Measurements from ENCODE around the gene PARN. TPM values are rescaled to one million over a fixed set of nuclear protein-coding genes. Genes with fewer than 3 reads are reported as not detected.
"Not testable (repeated sequence)": the region's sequence is repeated elsewhere in the genome, so short reads cannot be mapped to it uniquely, and the experiment has no call there.

PARN gene
- total RNA-seq, 5 donors from 2014 or later (not counting 1 experiment from before 2014, with no cell fraction given) = 34.4 to 42.7 (median 38.4) TPM

DNA sequence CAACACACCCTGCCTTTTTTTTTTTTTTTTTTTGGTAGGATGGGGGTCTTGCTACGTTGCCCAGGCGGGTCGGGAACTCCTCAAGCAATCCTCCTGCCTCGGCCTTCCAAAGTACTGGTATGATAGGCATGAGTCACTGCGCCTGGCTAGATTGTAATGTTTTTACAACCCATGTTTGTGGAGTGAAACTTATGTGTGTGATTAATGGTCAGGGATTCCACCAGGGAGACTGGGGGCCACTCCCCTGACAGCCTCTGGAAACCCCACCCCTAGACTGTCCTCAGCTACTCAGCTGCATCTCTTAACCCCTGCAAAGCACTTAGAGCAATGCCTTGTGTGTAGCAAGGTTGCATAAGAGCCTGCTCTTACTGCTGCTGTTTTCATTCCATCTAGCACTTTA is 220.5 kb downstream of the PARN start:
- Histone ChIP-seq H3K9me3 (no peaks in the 10 kb centered on the region), H3K36me3 (ENCODE audit: control insufficient read depth in 2 of 2, extremely low read depth in 1 of 2, insufficient read depth in 1 of 2, low read length in 1 of 2) (no peaks in the 10 kb centered on the region), H3K4me1 (ENCODE audit: control insufficient read depth in 1 of 2, extremely low read depth in 1 of 2, insufficient read depth in 2 of 2, low read length in 2 of 2) (no peaks in the 10 kb centered on the region), H3K27ac (ENCODE audit: low read length) (no peak overlapping the region), H3K27me3 (replicated peaks in 1 of 2; ENCODE audit: control insufficient read depth in 2 of 2, extremely low read depth in 1 of 2, insufficient read depth in 2 of 2, low read length in 1 of 2) (no peaks in the 10 kb centered on the region), H3K4me3 (ENCODE audit: control insufficient read depth in 1 of 2, extremely low read depth in 1 of 2, low read length in 1 of 2) (no peak overlapping the region)
- H3K27me3 Mint-ChIP-seq = no peaks in the 10 kb centered on the region
- H3K4me1 Mint-ChIP-seq = peaks cover 0 to 7% (median 4%) of the 10 kb centered on the region in 3 donors
- H3K4me3 Mint-ChIP-seq = no peak overlapping the region
- no peak overlapping the region for H3K27ac Mint-ChIP-seq
- H3K36me3 Mint-ChIP-seq = no peaks in the 10 kb centered on the region
- WGBS (ENCODE audit: insufficient coverage) = no CpG with 5 or more reads among the region's 5 CpGs
- POLR2A ChIA-PET = no interaction called here
- ATAC-seq (replicated peaks in 1 of 4) = no peak
- DNase-seq = no peak
- CTCF ChIA-PET = no interaction called here
- no peaks in the 10 kb centered on the region for H3K9me3 Mint-ChIP-seq

DNA sequence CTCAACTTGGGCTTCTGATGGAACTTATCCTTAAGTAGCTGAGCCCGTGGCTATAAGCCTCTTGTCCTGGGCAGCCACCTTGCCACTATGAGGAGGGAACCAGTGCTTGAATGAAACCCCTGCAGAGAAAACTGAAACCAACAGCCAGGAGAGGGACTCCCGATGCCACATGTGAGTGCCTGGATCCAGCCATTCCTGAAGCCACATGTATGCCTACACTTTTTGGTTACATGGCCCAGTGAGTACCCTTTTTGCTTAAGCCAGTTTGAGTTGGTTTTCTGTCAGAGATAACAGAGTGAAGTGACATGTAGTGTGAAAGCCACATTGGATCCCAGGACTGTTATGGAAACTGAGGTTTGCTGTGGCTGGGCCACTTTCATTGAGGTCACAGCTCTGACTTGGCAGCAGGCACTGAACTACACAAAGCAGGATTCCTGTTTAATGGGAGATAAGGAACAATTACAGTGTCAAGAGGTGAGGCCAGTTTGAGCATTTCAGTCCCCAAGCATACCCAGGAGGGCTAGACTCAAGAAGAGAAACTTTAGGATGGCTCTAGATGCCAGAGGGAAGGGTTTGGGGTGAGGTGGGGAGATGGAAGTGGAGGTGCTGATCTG is 222.2 kb downstream of the PARN start:
- Histone ChIP-seq H3K4me3 (ENCODE audit: control insufficient read depth in 1 of 2, extremely low read depth in 1 of 2, low read length in 1 of 2) (no peak overlapping the region), H3K27ac (ENCODE audit: low read length) (no peak overlapping the region), H3K9me3 (no peaks in the 10 kb centered on the region), H3K36me3 (ENCODE audit: control insufficient read depth in 2 of 2, extremely low read depth in 1 of 2, insufficient read depth in 1 of 2, low read length in 1 of 2) (no peaks in the 10 kb centered on the region), H3K27me3 (replicated peaks in 1 of 2; ENCODE audit: control insufficient read depth in 2 of 2, extremely low read depth in 1 of 2, insufficient read depth in 2 of 2, low read length in 1 of 2) (no peaks in the 10 kb centered on the region), H3K4me1 (ENCODE audit: control insufficient read depth in 1 of 2, extremely low read depth in 1 of 2, insufficient read depth in 2 of 2, low read length in 2 of 2) (no peaks in the 10 kb centered on the region)
- H3K27me3 Mint-ChIP-seq = no peaks in the 10 kb centered on the region
- ChIA-PET POLR2A (no interaction called here), CTCF (no interaction called here)
- no peaks in the 10 kb centered on the region for H3K36me3 Mint-ChIP-seq
- 94% methylated on average over 2 of the region's 2 CpGs for WGBS (ENCODE audit: insufficient coverage)
- DNase-seq (no peak), ATAC-seq (replicated peaks in 1 of 4) (no peak)
- peaks cover 0 to 7% (median 4%) of the 10 kb centered on the region in 3 donors for H3K4me1 Mint-ChIP-seq
- no peaks in the 10 kb centered on the region for H3K9me3 Mint-ChIP-seq
- no peak overlapping the region for H3K27ac Mint-ChIP-seq
- no peak overlapping the region for H3K4me3 Mint-ChIP-seq

DNA sequence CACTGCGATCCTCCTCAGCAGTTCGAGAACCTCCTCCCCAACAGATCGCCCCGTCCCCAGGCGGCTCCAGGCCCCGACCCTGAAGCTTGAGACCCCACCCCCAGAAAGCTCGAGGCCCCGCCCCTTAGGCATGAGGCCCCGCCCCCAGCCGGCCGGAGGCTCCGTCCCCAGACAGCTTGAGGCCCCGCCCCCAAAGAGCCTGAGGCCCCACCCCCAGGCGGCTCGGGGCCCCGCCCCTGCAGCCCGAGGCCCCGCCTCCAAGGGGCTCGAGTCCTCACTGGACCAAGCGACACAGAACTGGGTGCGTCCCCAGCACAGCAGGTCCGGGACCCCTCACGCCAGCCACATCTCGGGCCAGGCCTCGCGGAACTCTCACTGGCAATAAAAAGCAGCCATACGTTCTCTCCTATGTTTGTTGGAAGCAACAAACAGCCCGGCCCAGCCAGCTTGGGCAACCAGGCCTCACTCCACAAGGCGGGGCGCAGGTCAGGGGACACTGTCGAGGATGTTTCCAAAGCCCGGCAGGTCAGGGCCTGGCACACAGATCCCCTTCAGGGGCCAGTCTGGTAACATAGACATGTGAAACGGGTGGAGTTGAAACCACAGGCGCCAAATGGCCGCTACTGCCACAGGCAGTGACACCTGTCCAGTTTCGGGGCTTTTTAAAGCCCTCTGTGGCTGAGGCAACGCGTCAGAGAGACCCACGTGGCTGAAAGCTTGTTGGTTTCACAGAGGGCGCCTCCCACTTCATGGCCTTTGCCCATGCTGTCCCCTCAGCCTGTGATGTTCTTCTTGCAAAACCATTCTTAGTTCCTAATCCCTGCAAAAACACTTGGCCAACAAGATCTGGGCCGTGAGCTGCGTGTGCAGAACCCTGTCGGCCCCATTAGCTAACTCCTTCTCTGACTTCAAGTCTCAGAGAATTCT is 224.2 kb downstream of the PARN start:
- no peaks in the 10 kb centered on the region for H3K9me3 ChIP-seq
- WGBS (ENCODE audit: insufficient coverage) = 74% methylated on average over 19 of the region's 43 CpGs
- H3K4me3 Mint-ChIP-seq = no peak overlapping the region
- no peaks in the 10 kb centered on the region for H3K4me1 ChIP-seq (ENCODE audit: control insufficient read depth in 1 of 2, extremely low read depth in 1 of 2, insufficient read depth in 2 of 2, low read length in 2 of 2)
- no peaks in the 10 kb centered on the region for H3K36me3 Mint-ChIP-seq
- H3K4me1 Mint-ChIP-seq = peaks cover 0 to 7% (median 4%) of the 10 kb centered on the region in 3 donors
- no peak overlapping the region for H3K27ac ChIP-seq (ENCODE audit: low read length)
- DNase-seq (peak in 10 of 35 experiments; percentile 0 to 22 (median 6)), ATAC-seq (replicated peaks in 1 of 4) (peak in 1 of 4 experiments; percentile 31)
- H3K27ac Mint-ChIP-seq = no peak overlapping the region
- POLR2A ChIA-PET = no interaction called here
- peaks cover 0 to 2% of the 10 kb centered on the region in 2 donors for H3K27me3 Mint-ChIP-seq
- CTCF ChIA-PET = no interaction called here
- H3K27me3 ChIP-seq (replicated peaks in 1 of 2; ENCODE audit: control insufficient read depth in 2 of 2, extremely low read depth in 1 of 2, insufficient read depth in 2 of 2, low read length in 1 of 2) = no peaks in the 10 kb centered on the region
- H3K4me3 ChIP-seq (ENCODE audit: control insufficient read depth in 1 of 2, extremely low read depth in 1 of 2, low read length in 1 of 2) = no peak overlapping the region
- no peaks in the 10 kb centered on the region for H3K36me3 ChIP-seq (ENCODE audit: control insufficient read depth in 2 of 2, extremely low read depth in 1 of 2, insufficient read depth in 1 of 2, low read length in 1 of 2)
- H3K9me3 Mint-ChIP-seq = no peaks in the 10 kb centered on the region

DNA sequence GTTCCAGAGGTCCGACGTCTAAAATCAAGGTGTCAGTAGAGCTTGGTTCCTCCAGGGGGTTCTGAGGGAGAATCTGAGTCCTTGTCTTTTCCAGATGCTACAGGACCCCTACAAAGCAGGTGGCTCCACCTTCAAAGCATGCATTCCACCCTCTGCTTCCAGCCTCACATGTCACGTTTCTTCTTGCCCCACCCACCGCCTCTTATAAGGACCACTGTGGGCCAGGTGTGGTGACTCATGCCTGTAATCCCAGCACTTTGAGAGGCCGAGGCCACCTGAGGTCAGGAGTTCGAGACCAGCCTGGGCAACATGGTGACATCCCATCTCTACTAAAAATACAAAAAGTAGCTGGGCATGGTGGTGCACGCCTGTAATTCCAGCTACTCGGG is 227.1 kb downstream of the PARN start:
- H3K27ac ChIP-seq (ENCODE audit: low read length); POLR2A ChIA-PET; H3K4me1 ChIP-seq (ENCODE audit: control insufficient read depth in 1 of 2, extremely low read depth in 1 of 2, insufficient read depth in 2 of 2, low read length in 2 of 2); H3K36me3 Mint-ChIP-seq; CTCF ChIA-PET; H3K36me3 ChIP-seq (ENCODE audit: control insufficient read depth in 2 of 2, extremely low read depth in 1 of 2, insufficient read depth in 1 of 2, low read length in 1 of 2); H3K9me3 Mint-ChIP-seq; H3K27ac Mint-ChIP-seq; H3K9me3 ChIP-seq; H3K4me1 Mint-ChIP-seq; H3K4me3 ChIP-seq (ENCODE audit: control insufficient read depth in 1 of 2, extremely low read depth in 1 of 2, low read length in 1 of 2); H3K4me3 Mint-ChIP-seq; H3K27me3 ChIP-seq (replicated peaks in 1 of 2; ENCODE audit: control insufficient read depth in 2 of 2, extremely low read depth in 1 of 2, insufficient read depth in 2 of 2, low read length in 1 of 2); DNase-seq; ATAC-seq (replicated peaks in 1 of 4): not testable (repeated sequence)
- H3K27me3 Mint-ChIP-seq = peaks cover 0 to 11% of the 10 kb centered on the region in 2 donors
- 66% methylated on average over 3 of the region's 8 CpGs for WGBS (ENCODE audit: insufficient coverage)

DNA sequence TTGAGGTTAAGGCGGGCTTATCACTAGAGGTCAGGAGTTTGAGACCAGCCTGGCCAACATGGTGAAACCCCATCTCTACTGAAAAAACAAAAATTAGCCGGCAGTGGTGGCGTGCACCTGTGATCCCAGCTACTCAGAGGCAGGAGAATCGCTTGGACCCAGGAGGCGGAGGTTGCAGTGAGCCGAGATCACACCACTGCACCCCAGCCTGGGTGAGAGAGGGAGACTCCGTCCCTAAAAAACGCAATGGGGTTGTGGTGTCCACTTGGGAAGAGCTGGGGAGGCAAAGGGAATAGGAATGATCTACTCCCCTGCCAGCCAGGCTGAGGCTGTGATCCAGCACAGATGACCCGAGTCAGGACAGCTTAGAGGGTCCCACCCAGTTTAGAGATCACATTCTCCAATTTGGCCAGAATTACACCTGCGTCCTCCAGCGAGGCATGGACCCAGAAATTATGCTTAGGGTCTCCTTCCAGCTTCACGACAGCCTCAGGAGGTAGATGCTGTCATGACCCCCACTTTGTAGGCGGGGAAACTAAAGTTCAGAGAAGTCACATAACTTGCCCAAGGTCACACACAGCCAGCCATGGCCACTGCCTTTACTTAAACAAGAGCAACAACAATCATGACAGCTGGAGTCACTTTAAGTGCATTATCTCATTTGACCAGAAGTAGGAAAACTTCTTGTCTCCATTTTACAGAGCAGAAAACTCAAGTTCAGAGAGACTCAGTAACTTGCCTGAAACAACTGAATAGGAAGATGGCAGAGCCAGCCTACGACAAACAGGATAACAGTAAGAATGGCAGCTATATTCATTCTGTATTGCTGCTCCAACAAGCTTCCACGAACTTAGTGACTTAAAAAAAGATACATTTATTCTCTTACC is 227.7 kb downstream of the PARN start:
- H3K36me3 Mint-ChIP-seq; H3K27ac Mint-ChIP-seq; H3K4me1 ChIP-seq (ENCODE audit: control insufficient read depth in 1 of 2, extremely low read depth in 1 of 2, insufficient read depth in 2 of 2, low read length in 2 of 2); H3K36me3 ChIP-seq (ENCODE audit: control insufficient read depth in 2 of 2, extremely low read depth in 1 of 2, insufficient read depth in 1 of 2, low read length in 1 of 2); H3K27me3 ChIP-seq (replicated peaks in 1 of 2; ENCODE audit: control insufficient read depth in 2 of 2, extremely low read depth in 1 of 2, insufficient read depth in 2 of 2, low read length in 1 of 2); H3K9me3 Mint-ChIP-seq; H3K27ac ChIP-seq (ENCODE audit: low read length); POLR2A ChIA-PET; CTCF ChIA-PET; DNase-seq; H3K4me3 ChIP-seq (ENCODE audit: control insufficient read depth in 1 of 2, extremely low read depth in 1 of 2, low read length in 1 of 2); H3K4me3 Mint-ChIP-seq; H3K9me3 ChIP-seq; ATAC-seq (replicated peaks in 1 of 4); H3K4me1 Mint-ChIP-seq: not testable (repeated sequence)
- H3K27me3 Mint-ChIP-seq = peaks cover 0 to 11% of the 10 kb centered on the region in 2 donors
- 82% methylated on average over 10 of the region's 15 CpGs for WGBS (ENCODE audit: insufficient coverage)

DNA sequence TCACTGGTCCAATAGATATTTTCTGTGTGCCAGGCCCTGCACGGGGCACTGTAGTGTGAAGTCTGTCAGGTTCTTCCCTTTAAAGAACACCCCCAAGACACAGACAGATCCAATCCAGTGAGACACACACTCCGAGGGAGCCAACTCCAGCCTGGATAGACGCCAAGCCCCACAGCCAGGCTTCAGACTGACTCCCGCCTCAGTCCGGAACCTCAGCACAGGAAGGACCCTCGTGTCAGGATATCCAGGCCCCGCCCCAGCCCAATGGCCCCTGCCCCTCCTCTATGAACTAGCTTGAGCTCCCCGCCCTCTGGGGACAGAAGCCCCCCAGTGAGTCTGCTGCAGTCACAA is 228.4 kb downstream of the PARN start:
- H3K27ac ChIP-seq (ENCODE audit: low read length); DNase-seq; POLR2A ChIA-PET; H3K36me3 ChIP-seq (ENCODE audit: control insufficient read depth in 2 of 2, extremely low read depth in 1 of 2, insufficient read depth in 1 of 2, low read length in 1 of 2); H3K4me3 ChIP-seq (ENCODE audit: control insufficient read depth in 1 of 2, extremely low read depth in 1 of 2, low read length in 1 of 2); CTCF ChIA-PET; H3K4me1 Mint-ChIP-seq; H3K27ac Mint-ChIP-seq; H3K4me3 Mint-ChIP-seq; H3K4me1 ChIP-seq (ENCODE audit: control insufficient read depth in 1 of 2, extremely low read depth in 1 of 2, insufficient read depth in 2 of 2, low read length in 2 of 2); H3K9me3 ChIP-seq; H3K36me3 Mint-ChIP-seq; H3K27me3 ChIP-seq (replicated peaks in 1 of 2; ENCODE audit: control insufficient read depth in 2 of 2, extremely low read depth in 1 of 2, insufficient read depth in 2 of 2, low read length in 1 of 2); H3K9me3 Mint-ChIP-seq; ATAC-seq (replicated peaks in 1 of 4): not testable (repeated sequence)
- peaks cover 0 to 11% of the 10 kb centered on the region in 2 donors for H3K27me3 Mint-ChIP-seq
- 83% methylated on average over 8 of the region's 8 CpGs for WGBS (ENCODE audit: insufficient coverage)

All from T-cell (primary cell).